Rectal smooth muscle tissue (tissue), 1 donor: Measurements from ENCODE around the gene STAT4.
A peak's percentile ranks its signal among the peaks of the same experiment; 100 is the strongest.

ENCODE experiments used
- H3K27ac ChIP-seq: one replicate; pipeline ENCODE4 v1.7.0; 2013; ENCODE audit warnings: low read depth, low read length, inconsistent platforms
- H3K27me3 ChIP-seq: one replicate; pipeline ENCODE4 v1.7.0; 2013; ENCODE audit warnings: low read length; ENCODE audit not compliant: control insufficient read depth, insufficient read depth
- H3K36me3 ChIP-seq: one replicate; pipeline ENCODE4 v1.7.0; 2013; ENCODE audit warnings: low read length; ENCODE audit not compliant: control insufficient read depth, insufficient read depth
- H3K4me1 ChIP-seq: one replicate; pipeline ENCODE4 v1.7.0; 2013; ENCODE audit warnings: low read length; ENCODE audit not compliant: control insufficient read depth, insufficient read depth
- H3K4me3 ChIP-seq: one replicate; pipeline ENCODE4 v1.7.0; 2013; ENCODE audit warnings: low read length
- H3K9ac ChIP-seq: one replicate; pipeline ENCODE4 v1.7.0; 2013; ENCODE audit warnings: low read length

Gene STAT4

GRCh38 chr2:191170301-191170636 is 19.5 kb upstream of the STAT4 start:
- Histone ChIP-seq H3K36me3 (no peaks in the 10 kb centered on the region), H3K4me1 (no peaks in the 10 kb centered on the region), H3K9ac (no peak overlapping the region), H3K4me3 (no peak overlapping the region), H3K27ac (no peak overlapping the region), H3K27me3 (no peaks in the 10 kb centered on the region)

GRCh38 chr2:191169456-191170300 is 18.9 kb upstream of the STAT4 start:
- no peak overlapping the region for H3K27ac ChIP-seq
- no peaks in the 10 kb centered on the region for H3K36me3 ChIP-seq
- no peak overlapping the region for H3K4me3 ChIP-seq
- no peak overlapping the region for H3K9ac ChIP-seq
- no peaks in the 10 kb centered on the region for H3K27me3 ChIP-seq
- H3K4me1 ChIP-seq = no peaks in the 10 kb centered on the region

GRCh38 chr2:191167766-191168165 is 17.0 kb upstream of the STAT4 start:
- H3K27me3 ChIP-seq = no peaks in the 10 kb centered on the region
- H3K27ac ChIP-seq = no peak overlapping the region
- H3K4me3 ChIP-seq = no peak overlapping the region
- no peak overlapping the region for H3K9ac ChIP-seq
- H3K4me1 ChIP-seq = no peaks in the 10 kb centered on the region
- H3K36me3 ChIP-seq = no peaks in the 10 kb centered on the region

- no peaks in the 10 kb centered on the region for H3K4me1 ChIP-seq
- no peak overlapping the region for H3K27ac ChIP-seq
- H3K36me3 ChIP-seq = no peaks in the 10 kb centered on the region
Observed at GRCh38 chr2:191166756-191167445, 16.1 kb upstream of the STAT4 start.

GRCh38 chr2:191166111-191166755 is 15.4 kb upstream of the STAT4 start:
- Histone ChIP-seq H3K4me3 (no peak overlapping the region), H3K9ac (no peak overlapping the region), H3K4me1 (no peaks in the 10 kb centered on the region), H3K27ac (no peak overlapping the region), H3K36me3 (no peaks in the 10 kb centered on the region), H3K27me3 (no peaks in the 10 kb centered on the region)

More at GRCh38 chr2:191166756-191167445, 16.1 kb upstream of the STAT4 start:
- no peaks in the 10 kb centered on the region for H3K27me3 ChIP-seq
- H3K9ac ChIP-seq = no peak overlapping the region
- no peak overlapping the region for H3K4me3 ChIP-seq

- no peaks in the 10 kb centered on the region for H3K27me3 ChIP-seq
- H3K4me1 ChIP-seq = no peaks in the 10 kb centered on the region
- no peak overlapping the region for H3K9ac ChIP-seq
- H3K36me3 ChIP-seq = no peaks in the 10 kb centered on the region
- H3K27ac ChIP-seq = no peak overlapping the region
- H3K4me3 ChIP-seq = no peak overlapping the region
Observed at GRCh38 chr2:191165176-191165643, 14.4 kb upstream of the STAT4 start.

- no peak overlapping the region for H3K27ac ChIP-seq
Observed at GRCh38 chr2:191158747-191159146, 8.0 kb upstream of the STAT4 start.

GRCh38 chr2:191158193-191158592 is 7.4 kb upstream of the STAT4 start:
- no peak overlapping the region for H3K4me3 ChIP-seq
- H3K9ac ChIP-seq = no peak overlapping the region
- H3K27ac ChIP-seq = no peak overlapping the region
- H3K4me1 ChIP-seq = no peaks in the 10 kb centered on the region
- H3K36me3 ChIP-seq = no peaks in the 10 kb centered on the region
- no peaks in the 10 kb centered on the region for H3K27me3 ChIP-seq

More at GRCh38 chr2:191158747-191159146, 8.0 kb upstream of the STAT4 start:
- H3K4me3 ChIP-seq = no peak overlapping the region
- no peaks in the 10 kb centered on the region for H3K36me3 ChIP-seq
- H3K27me3 ChIP-seq = no peaks in the 10 kb centered on the region
- H3K4me1 ChIP-seq = no peaks in the 10 kb centered on the region
- H3K9ac ChIP-seq = no peak overlapping the region

- Histone ChIP-seq H3K4me1 (no peaks in the 10 kb centered on the region), H3K4me3 (no peak overlapping the region), H3K27me3 (no peaks in the 10 kb centered on the region), H3K9ac (no peak overlapping the region), H3K27ac (no peak overlapping the region), H3K36me3 (no peaks in the 10 kb centered on the region)
Observed at GRCh38 chr2:191155608-191156071, 4.8 kb upstream of the STAT4 start.

- no peaks in the 10 kb centered on the region for H3K27me3 ChIP-seq
- H3K36me3 ChIP-seq = no peaks in the 10 kb centered on the region
- H3K4me3 ChIP-seq = no peak overlapping the region
- H3K27ac ChIP-seq = no peak overlapping the region
- H3K9ac ChIP-seq = no peak overlapping the region
- no peaks in the 10 kb centered on the region for H3K4me1 ChIP-seq
Observed at GRCh38 chr2:191153716-191154115, 2.9 kb upstream of the STAT4 start.

- H3K4me3 ChIP-seq = no peak overlapping the region
- no peak overlapping the region for H3K27ac ChIP-seq
- H3K9ac ChIP-seq = no peak overlapping the region
- no peaks in the 10 kb centered on the region for H3K27me3 ChIP-seq
- no peaks in the 10 kb centered on the region for H3K4me1 ChIP-seq
- no peaks in the 10 kb centered on the region for H3K36me3 ChIP-seq
Observed at GRCh38 chr2:191152482-191153240, 1.9 kb upstream of the STAT4 start.

GRCh38 chr2:191151331-191151730 is 537 bp upstream of the STAT4 start:
- no peak overlapping the region for H3K9ac ChIP-seq

More at GRCh38 chr2:191151331-191151730, 537 bp upstream of the STAT4 start:
- Histone ChIP-seq H3K4me3 (peak overlapping the region; percentile 66), H3K27me3 (no peaks in the 10 kb centered on the region), H3K27ac (no peak overlapping the region), H3K4me1 (no peaks in the 10 kb centered on the region), H3K36me3 (no peaks in the 10 kb centered on the region)
